ENCODE data around the gene CAPN8.

CAPN8 gene

DNA sequence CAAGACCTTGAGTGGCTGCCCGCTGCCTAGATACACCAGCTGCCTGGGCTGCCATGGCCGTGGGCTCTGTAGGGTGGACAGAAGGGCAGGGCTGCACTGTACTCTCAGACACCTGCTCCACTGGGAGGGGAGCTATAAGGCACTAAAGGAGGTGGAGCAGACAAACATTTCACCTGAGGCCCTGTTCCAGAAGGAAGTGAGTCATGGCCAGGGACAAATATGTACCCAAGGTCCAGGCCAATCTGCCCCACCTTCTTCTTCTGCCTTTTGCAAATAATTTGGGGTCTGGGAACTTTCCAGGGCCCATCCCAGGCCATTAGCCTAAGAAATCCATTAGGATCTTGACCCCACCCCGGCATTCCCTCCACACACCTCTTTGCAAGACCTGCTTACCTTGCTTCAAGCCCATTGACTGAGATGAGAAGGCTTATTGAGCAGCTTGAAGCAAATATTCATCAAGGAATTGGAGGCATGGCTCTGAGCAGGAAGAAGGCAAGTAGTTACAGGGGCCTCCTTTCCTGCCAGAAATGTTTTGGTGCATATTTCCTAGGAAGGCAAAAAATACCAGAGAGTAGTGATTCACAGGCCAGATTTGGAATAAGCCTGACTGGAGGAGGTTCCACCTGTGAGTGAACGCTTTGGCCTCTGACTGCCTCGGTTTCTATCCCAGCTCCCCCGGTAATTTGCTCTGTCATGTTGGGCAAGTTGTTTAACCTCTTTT, at the start of gene CAPN8:
TSS of gene CAPN8 (minus strand) at position 110 of the 721 bp plus-strand sequence. CDS start at position 55, 55 bp downstream.
- DNase-seq (ENCODE audit: low spot score): no peak

DNA sequence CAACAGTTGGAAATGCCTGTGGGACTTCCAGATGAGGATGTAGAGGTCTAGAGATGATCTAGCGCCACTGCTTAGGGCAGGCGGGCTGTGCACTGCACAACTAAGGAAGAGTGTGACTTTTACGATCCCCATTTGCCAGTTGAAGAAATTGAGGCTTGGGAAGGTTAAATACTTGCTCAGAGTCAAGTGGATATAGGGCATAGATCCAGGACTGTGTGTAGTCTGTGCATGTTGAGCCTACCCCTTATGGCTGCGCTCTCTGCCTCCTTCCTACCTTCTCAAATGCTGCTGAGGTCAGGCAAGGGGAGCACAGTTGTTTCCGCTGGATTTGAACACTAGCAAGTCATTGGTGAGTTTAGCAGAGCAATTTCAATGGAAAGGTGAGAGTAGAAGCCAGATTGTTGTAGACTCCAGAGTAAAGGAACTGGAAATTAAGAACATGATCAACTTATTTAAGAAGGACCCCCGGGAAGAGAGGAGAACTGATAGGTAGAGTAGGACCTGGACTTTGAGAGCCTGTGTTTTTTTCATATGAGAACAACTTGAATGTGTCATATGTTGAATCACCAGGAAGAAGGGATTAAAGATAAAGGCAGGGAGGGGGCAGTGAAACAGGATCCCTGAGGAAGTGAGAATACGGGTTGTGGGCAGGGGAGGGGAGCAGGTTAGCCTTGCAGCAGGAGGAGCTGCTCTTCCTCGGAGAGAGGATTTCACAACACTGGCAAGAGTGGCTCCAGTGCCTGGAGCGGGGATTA, 49.5 kb upstream of the CAPN8 start:
- DNase-seq (ENCODE audit: low spot score): no peak

DNA sequence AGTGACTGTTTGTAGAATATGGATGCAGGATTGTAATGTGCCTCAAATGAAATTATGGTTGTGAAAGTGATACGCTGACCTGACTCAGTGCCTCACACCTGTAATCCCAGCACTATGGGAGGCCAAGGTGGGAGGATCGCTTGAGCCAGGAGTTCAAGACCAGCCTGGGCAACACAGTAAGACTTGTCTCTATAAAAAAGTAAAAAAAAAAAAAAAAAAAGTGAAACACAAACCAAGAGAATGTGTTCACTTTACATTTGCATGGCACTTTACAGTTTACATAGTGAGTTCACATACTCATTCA, 48.9 kb upstream of the CAPN8 start:
- no peak for DNase-seq (ENCODE audit: low spot score)

DNA sequence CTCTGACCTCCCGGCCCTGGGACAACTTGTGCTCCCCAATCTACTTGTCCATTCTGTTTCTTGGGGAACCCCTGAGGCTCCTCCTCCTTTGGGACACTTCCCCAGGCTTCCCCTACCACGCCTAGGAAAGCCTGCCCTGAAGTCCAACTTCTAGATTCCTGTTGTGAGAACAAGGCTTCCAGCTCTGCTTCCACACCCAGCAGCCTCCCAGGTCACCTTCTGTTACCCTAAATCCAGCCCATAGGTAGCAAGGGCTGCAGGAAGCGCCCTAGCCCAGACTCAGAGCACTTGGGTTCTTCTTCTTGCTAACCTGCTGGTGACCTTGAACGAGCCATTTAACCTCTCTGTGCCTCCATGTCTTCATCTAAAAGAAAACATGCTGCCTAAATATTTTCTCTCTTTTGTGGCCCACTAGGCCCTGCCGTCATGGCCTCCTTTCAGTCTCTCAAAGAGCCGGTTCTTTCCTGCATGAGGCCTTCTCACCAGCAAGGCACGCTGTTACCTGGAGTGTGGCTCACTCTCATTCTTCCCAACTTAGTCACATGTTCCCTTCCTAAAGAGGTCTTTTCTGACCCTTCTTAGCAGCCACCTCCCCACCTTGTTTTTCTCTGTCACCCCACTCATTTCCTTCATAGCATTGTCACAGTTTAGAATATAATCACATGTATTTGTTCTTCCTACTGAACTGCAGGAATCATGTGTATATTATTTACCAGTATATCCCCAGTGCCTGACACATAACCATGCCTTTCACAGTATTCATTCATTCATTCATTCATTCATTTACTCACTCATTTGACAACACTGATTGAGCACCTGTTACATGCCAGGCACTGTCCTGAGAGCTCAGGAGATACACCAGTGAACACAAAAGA, 48.3 kb upstream of the CAPN8 start:
- no peak for DNase-seq (ENCODE audit: low spot score)

GRCh38 chr1:223712850-223713474, 47.5 kb upstream of the CAPN8 start:
- DNase-seq (ENCODE audit: low spot score): no peak

GRCh38 chr1:223712194-223712849, 46.8 kb upstream of the CAPN8 start, which contains the start of gene CAPN2:
CAPN2 (plus strand) TSS chr1:223712539; CDS start chr1:223712641, 102 bp downstream.
- peak; percentile 60 for DNase-seq (ENCODE audit: low spot score)

DNA sequence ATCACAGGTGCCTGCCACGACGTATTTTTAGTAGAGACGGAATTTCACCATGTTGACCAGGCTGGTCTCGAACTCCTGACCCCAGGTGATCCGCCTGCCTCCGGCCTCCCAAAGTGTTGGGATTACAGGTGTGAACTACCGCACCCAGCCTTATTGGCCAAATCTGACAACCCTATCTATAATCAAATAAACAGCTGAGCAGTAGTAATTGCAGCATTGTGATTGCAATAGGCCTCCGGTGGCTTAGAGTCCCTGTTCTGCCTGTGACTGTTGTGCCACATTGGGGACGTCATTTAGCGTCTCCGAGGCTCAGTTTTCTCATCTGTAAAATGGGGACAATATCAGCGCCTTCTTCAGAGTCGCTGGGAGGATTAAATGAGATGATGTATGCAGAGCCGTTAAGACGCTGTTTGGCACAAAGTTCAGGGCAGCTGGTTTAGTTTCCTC, 46.3 kb upstream of the CAPN8 start:
- no peak for DNase-seq (ENCODE audit: low spot score)

GRCh38 chr1:223711173-223711572, 45.7 kb upstream of the CAPN8 start:
- DNase-seq (ENCODE audit: low spot score): no peak

GRCh38 chr1:223710179-223711133, 45.0 kb upstream of the CAPN8 start:
- DNase-seq (ENCODE audit: low spot score): no peak

DNA sequence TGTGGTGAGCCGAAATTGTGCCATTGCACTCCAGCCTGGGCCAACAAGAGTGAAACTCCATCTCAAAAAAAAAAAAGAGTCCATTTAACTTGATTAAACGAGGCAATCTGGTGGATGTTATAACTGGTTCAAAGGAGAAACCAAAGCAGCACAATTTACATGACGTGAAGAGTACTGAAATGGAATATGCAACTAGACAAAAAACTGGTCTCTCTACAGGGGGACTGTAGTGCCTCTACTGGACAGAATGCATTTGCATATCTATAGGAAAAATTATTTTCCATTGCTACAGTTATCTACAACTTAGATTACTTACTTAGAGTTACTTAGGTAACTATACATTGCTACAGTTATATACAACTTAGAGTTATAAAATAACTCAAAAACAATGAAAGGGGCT, 44.1 kb upstream of the CAPN8 start:
- no peak for DNase-seq (ENCODE audit: low spot score)

DNA sequence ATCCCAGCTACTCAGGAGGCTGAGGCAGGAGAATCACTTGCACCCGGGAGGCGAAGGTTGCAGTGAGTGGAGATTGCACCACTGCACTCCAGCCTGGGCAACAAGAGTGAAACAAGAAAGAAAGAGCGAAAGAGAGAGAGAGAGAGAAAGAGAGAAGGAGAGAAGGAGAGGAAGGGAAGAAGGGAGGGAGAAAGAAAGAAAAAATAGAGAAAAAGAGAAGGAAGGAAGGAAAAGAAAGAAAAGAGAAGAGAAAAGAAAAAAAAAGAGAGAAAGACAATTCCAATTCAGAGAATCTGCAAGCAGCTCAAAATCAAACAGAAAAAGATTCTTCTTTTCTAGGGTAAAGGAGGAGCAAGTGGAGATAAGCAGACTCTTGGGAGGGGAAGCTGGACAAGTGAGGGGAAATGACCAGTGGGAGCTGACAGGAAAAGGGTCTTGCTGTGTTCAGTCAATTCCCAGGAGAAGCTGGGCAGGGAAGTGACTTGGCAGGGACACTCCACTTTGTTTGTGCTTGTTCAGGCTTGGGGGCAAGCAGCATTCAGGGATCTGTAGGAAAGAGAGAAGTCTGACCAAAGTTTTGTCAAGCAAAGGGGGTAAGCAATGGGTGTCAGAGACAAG, 43.3 kb upstream of the CAPN8 start:
- DNase-seq (ENCODE audit: low spot score): no peak

GRCh38 chr1:223708001-223708359, 42.5 kb upstream of the CAPN8 start:
- no peak for DNase-seq (ENCODE audit: low spot score)

DNA sequence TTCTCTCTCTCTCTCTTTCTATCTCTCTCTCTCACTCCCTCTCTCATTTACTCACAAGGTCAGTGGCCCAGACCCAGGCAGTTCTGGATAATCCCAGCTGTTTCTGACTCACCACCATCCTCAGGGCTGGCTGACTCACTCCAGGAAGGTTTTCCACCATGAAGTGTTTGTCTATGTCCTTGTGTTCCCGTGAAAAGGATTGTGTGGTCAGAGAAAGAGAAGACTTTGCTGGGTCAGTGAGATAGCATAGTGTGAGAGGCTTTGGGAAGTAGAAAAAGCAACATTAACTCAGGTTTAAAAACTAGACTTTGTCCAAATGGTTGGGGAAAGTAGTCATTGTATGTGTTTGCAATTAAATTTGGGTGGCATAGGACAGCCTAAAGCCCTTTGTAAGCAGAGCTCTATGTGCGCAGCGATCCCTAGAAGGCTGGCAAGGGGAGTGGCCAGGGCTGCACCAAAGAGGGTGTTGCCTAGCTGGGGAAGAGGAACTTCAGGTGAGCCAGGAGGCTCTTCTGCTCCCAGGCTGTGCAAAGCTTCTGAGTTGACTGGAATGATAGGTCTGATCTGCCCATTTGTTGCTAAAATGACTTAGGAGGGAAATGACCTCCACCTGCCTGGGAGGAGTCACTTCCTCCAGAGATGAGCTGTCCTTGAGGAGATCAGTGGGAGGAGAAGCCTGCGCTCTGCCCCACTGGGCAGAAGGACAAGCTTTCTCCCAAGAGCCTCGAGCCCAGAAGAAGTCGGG, 41.9 kb upstream of the CAPN8 start:
- no peak for DNase-seq (ENCODE audit: low spot score)

DNA sequence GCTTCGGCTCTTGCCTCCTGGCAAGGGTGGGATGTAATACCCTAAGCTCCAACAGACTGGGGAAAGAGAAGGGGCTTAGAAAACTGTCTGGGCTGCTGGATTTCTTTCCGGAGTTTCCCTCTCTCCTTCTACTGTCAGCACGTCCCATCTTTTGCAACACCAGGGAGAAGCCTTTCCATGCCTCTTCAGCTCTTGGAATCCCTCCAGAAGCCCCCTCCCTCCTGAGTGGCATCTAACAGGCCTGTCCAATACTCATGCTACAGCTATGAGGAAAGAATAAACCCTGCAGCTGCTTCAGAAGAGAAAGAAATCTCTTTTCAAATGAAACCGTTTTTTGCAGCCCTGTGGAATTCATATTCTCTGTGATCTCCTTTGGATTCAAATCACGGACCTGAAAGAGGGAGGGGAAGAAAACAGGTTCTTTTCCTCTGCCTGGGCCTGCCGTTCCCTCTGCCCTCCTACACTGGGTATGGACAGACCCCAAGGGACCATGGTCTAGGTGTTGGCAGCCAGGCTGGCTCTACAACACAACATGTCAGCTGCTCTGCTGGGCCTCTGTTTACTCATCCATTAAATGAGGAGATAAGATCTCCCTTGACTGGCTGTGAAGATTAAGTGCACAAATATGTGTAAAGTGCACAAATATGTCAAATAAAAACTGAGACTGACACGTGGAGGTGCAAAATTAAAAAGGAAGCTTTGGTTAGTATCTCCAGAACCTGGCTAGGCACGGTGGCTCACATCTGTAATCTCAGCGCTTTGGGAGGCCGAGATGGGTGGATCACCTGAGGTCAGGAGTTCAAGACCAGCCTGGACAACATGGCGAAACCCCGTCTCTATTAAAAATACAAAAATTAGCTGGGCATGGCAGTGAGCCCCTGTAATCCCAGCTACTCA, 40.8 kb upstream of the CAPN8 start:
- DNase-seq (ENCODE audit: low spot score): no peak

DNA sequence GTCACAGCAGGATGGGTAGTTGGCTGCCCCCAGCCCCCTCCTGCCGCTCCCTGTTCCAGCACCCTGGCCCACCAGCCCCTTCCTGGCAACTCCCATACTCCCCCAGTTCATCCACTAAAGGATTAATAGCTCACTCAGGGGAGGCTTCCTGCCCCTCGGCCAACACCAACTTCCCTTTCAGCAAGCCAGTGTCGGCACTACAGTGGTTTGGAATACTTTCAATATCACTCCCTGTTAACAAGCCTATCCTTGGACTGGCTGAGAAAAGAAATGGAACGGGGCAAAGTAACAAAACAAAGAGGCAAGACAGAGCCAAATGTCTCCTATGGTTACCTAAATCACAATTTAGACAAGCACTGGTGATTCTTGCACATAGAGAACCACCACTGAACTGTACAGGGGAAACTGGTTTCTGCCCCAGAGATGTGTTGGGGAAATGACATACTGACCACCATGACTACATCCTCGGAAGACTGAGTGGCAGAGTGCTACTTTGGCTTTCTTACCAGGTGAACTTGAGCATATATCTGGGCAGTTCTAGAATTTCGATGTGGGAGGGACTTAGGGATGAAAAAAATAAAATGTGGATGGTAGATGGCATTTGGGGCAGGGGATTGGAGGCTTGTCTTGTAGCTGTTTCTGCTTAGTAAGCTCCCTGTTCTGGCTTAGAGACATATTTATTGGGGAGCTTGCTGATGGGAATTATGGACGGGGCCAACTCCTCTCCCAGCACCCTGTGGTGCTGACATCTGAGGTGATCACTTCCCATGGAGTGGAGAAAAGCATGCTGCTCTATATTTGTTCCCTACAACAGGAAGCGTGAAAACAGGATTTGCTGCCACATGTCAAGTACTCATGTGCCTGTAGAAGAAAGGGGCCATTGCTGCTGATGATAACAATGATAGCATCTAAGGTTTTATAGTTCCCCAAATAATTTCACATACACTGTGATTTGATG, 39.7 kb upstream of the CAPN8 start:
- DNase-seq (ENCODE audit: low spot score): no peak

DNA sequence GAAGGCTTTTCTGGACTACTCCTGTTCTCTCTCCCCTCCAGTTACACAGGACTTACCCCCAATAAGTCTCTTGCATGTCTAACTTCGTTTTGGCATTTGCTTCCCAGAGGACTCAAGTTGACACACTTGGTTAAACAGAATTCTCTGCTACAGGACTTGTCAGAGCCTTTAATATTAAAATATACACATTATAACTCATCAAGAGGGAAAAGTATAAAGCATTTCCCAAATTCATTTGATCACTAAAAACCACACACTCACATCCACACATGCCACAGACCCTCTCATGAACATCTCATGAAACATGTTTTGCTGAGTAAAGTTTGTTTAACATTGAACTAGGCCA, 38.1 kb upstream of the CAPN8 start:
- no peak for DNase-seq (ENCODE audit: low spot score)

All from activated CD4-positive, alpha-beta T cell treated with anti-CD3 and anti-CD28 coated beads, Interleukin-2, Interleukin-4, amounts not matched to agents 100 ng/mL and 50 ng/mL, durations not matched to agents 16 hours and 8 hours (primary cell).